HEK293 (cell line): ENCODE data around the gene CSTPP1.

Source experiments
- CTCF ChIA-PET: fragments of 350-600 bp; formaldehyde crosslinking; extraction: SDS; loops from one replicate; lab custom pipeline; 2021; ENCODE audit warnings: antibody characterized with exemption; lab: Yijun Ruan, JAX
- POLR2A ChIA-PET: fragments of 300-600 bp; formaldehyde crosslinking; extraction: SDS; loops from one replicate; lab custom pipeline; 2020; ENCODE audit warnings: antibody characterized with exemption, inconsistent platforms; lab: Yijun Ruan, JAX
- H3K27ac ChIP-seq: fragments of 200-500 bp; sonication (Bioruptor generic); 2 replicates; pipeline ENCODE4 v1.5.1; 2014; ENCODE audit warnings: low read depth, low read length, control low read depth, inconsistent platforms; ENCODE audit errors: extremely low read depth
- H3K36me3 ChIP-seq, 2 experiments: fragments of 200-500 bp in 1 of 2; sonication (Bioruptor generic) in 1 of 2; 1 replicate in 1 of 2; 2 replicates in 1 of 2; pipeline ENCODE4 v1.5.1; 2014 to 2017; ENCODE audit warnings: inconsistent platforms in 2 of 2, low read length in 2 of 2; ENCODE audit not compliant: control insufficient read depth in 2 of 2, insufficient read depth in 1 of 2
- H3K4me1 ChIP-seq: fragments of 200-500 bp; sonication (Bioruptor generic); 2 replicates; pipeline ENCODE4 v1.5.1; 2014; ENCODE audit warnings: mild to moderate bottlenecking, low read length, inconsistent platforms; ENCODE audit not compliant: control insufficient read depth, insufficient read depth
- H3K4me3 ChIP-seq: 2 replicates; pipeline ENCODE4 v1.5.1; 2011; ENCODE audit warnings: low read depth, mild to moderate bottlenecking, control low read depth, low read length, moderate library complexity
- H3K9me3 ChIP-seq: fragments of 200-500 bp; sonication (Bioruptor generic); 2 replicates; pipeline ENCODE4 v1.5.1; 2014; ENCODE audit warnings: low read depth, low read length, inconsistent platforms; ENCODE audit not compliant: control insufficient read depth, insufficient read depth
- GLI4 ChIP-seq: fragments of 450-650 bp; formaldehyde crosslinking; IDR thresholded peaks from 2 replicates; pipeline ENCODE4 v1.5.1; 2016; ENCODE audit warnings: missing biosample characterization, missing genetic modification characterization
- GLIS2 ChIP-seq: fragments of 450-650 bp; formaldehyde crosslinking; IDR thresholded peaks from 2 replicates; pipeline ENCODE4 v1.5.1; 2016; ENCODE audit warnings: missing biosample characterization, missing genetic modification characterization
- KLF9 ChIP-seq: fragments of 450-650 bp; formaldehyde crosslinking; IDR thresholded peaks from 2 replicates; pipeline ENCODE4 v1.5.1; 2016; ENCODE audit warnings: missing biosample characterization, missing genetic modification characterization, low read depth
- PRDM6 ChIP-seq: fragments of 450-650 bp; formaldehyde crosslinking; IDR thresholded peaks from 2 replicates; pipeline ENCODE4 v1.5.1; 2017; ENCODE audit warnings: missing biosample characterization, missing genetic modification characterization
- SALL2 ChIP-seq: fragments of 450-650 bp; formaldehyde crosslinking; IDR thresholded peaks from 2 replicates; pipeline ENCODE4 v1.5.0; 2017; ENCODE audit warnings: missing biosample characterization, mild to moderate bottlenecking, missing genetic modification characterization, borderline replicate concordance
- SCRT2 ChIP-seq: fragments of 450-650 bp; formaldehyde crosslinking; IDR thresholded peaks from 2 replicates; pipeline ENCODE4 v1.5.1; 2016; ENCODE audit warnings: missing biosample characterization, missing genetic modification characterization
- SETDB1 ChIP-seq: IDR thresholded peaks from one replicate; pipeline ENCODE4 v1.6.1; 2017; ENCODE audit warnings: mild to moderate bottlenecking, low read length, moderate library complexity, mixed read lengths; ENCODE audit not compliant: insufficient read length
- ZBTB10 ChIP-seq: fragments of 450-650 bp; formaldehyde crosslinking; IDR thresholded peaks from 2 replicates; pipeline ENCODE4 v1.5.1; 2016; ENCODE audit warnings: missing biosample characterization, missing genetic modification characterization
- ZBTB44 ChIP-seq: fragments of 450-650 bp; IDR thresholded peaks from 2 replicates; pipeline ENCODE4 v1.5.1; 2018; ENCODE audit warnings: missing biosample characterization, mild to moderate bottlenecking, missing genetic modification characterization
- ZNF157 ChIP-seq: fragments of 450-650 bp; formaldehyde crosslinking; IDR thresholded peaks from 2 replicates; pipeline ENCODE4 v1.5.1; 2016; ENCODE audit warnings: missing biosample characterization, missing genetic modification characterization
- ZNF2 ChIP-seq: fragments of 450-650 bp; formaldehyde crosslinking; IDR thresholded peaks from 2 replicates; pipeline ENCODE4 v1.5.1; 2016; ENCODE audit warnings: missing biosample characterization, missing genetic modification characterization
- ZNF221 ChIP-seq: fragments of 450-650 bp; formaldehyde crosslinking; IDR thresholded peaks from 2 replicates; pipeline ENCODE4 v1.5.1; 2017; ENCODE audit warnings: missing biosample characterization, missing genetic modification characterization, borderline replicate concordance
- ZNF223 ChIP-seq: fragments of 450-650 bp; formaldehyde crosslinking; IDR thresholded peaks from 2 replicates; pipeline ENCODE4 v1.5.1; 2016; ENCODE audit warnings: missing biosample characterization, missing genetic modification characterization
- ZNF354C ChIP-seq: fragments of 450-650 bp; formaldehyde crosslinking; IDR thresholded peaks from 2 replicates; pipeline ENCODE4 v1.5.1; 2016; ENCODE audit warnings: missing biosample characterization, missing genetic modification characterization, low read depth, borderline replicate concordance
- ZNF510 ChIP-seq: fragments of 450-650 bp; formaldehyde crosslinking; IDR thresholded peaks from 2 replicates; pipeline ENCODE4 v1.5.1; 2018; ENCODE audit warnings: mild to moderate bottlenecking, missing genetic modification characterization, missing biosample characterization; ENCODE audit not compliant: insufficient replicate concordance
- ZNF558 ChIP-seq: fragments of 450-650 bp; formaldehyde crosslinking; IDR thresholded peaks from 2 replicates; pipeline ENCODE4 v1.5.1; 2016; ENCODE audit warnings: missing biosample characterization, missing genetic modification characterization
- ZNF677 ChIP-seq: fragments of 450-650 bp; IDR thresholded peaks from 2 replicates; pipeline ENCODE4 v1.5.0; 2018; ENCODE audit warnings: missing biosample characterization, mild to moderate bottlenecking, missing genetic modification characterization, moderate library complexity
- ZNF701 ChIP-seq: fragments of 450-650 bp; formaldehyde crosslinking; IDR thresholded peaks from 2 replicates; pipeline ENCODE4 v1.5.1; 2016; ENCODE audit warnings: missing biosample characterization, missing genetic modification characterization
- ZNF747 ChIP-seq: fragments of 450-650 bp; formaldehyde crosslinking; IDR thresholded peaks from 2 replicates; pipeline ENCODE4 v1.5.1; 2016; ENCODE audit warnings: missing biosample characterization, missing genetic modification characterization
- ZNF768 ChIP-seq: fragments of 450-650 bp; formaldehyde crosslinking; IDR thresholded peaks from 2 replicates; pipeline ENCODE4 v1.5.1; 2018; ENCODE audit warnings: missing biosample characterization, mild to moderate bottlenecking, missing genetic modification characterization
- ZNF785 ChIP-seq: fragments of 450-650 bp; formaldehyde crosslinking; IDR thresholded peaks from 2 replicates; pipeline ENCODE4 v1.5.1; 2016; ENCODE audit warnings: missing biosample characterization, missing genetic modification characterization

CSTPP1 gene

GRCh38 chr11:47131136-47131535, 194.6 kb downstream of the CSTPP1 start:
- POLR2A ChIA-PET, result no interaction called here
- H3K27ac ChIP-seq, result no peak overlapping the region
- CTCF ChIA-PET, result interaction anchor here (0.6 to 5.0 kb wide), 4 partner anchors 11 to 442 kb away, joined by 3 to 22 read pairs (median 4); no protein-coding TSS in a partner anchor
- no peaks in the 10 kb centered on the region for H3K36me3 ChIP-seq
- no peaks in the 10 kb centered on the region for H3K4me1 ChIP-seq
- H3K4me3 ChIP-seq, result no peak overlapping the region
- no peaks in the 10 kb centered on the region for H3K9me3 ChIP-seq
- TF ChIP-seq ZNF768 (no peak), GLIS2 (tag by site-specific recombination) (no peak), ZNF558 (tag by site-specific recombination) (no peak), ZNF157 (tag by site-specific recombination) (no peak), GLI4 (tag by site-specific recombination) (no peak), ZNF677 (tag by site-specific recombination) (no peak), KLF9 (tag by site-specific recombination) (no peak), ZBTB10 (tag by site-specific recombination) (no peak), ZNF510 (tag by site-specific recombination) (no peak), ZNF354C (tag by site-specific recombination) (no peak), ZBTB44 (tag by site-specific recombination) (no peak), SALL2 (tag by site-specific recombination) (no peak), ZNF223 (tag by site-specific recombination) (no peak), SETDB1 (no peak), ZNF701 (tag by site-specific recombination) (no peak), PRDM6 (tag by site-specific recombination) (no peak), ZNF785 (tag by site-specific recombination) (no peak), ZNF221 (tag by site-specific recombination) (no peak), ZNF2 (tag by site-specific recombination) (no peak)

- H3K27ac ChIP-seq, result no peak overlapping the region
- peaks cover 0 to 7% of the 10 kb centered on the region in 2 experiments; a peak in 1 of 3 replicates for H3K36me3 ChIP-seq
- TF ChIP-seq SCRT2 (tag by site-specific recombination) (0 out of 2 replicates have a peak, but pooled peaks have one; percentile 4), ZNF747 (tag by site-specific recombination) (no peak)
- POLR2A ChIA-PET, result no interaction called here
- no peaks in the 10 kb centered on the region for H3K9me3 ChIP-seq
- H3K4me1 ChIP-seq, result no peaks in the 10 kb centered on the region
- CTCF ChIA-PET, result interaction anchor here (5.0 kb wide), 1 partner anchor 20 kb away, joined by 22 read pairs; no protein-coding TSS in a partner anchor
- no peak overlapping the region for H3K4me3 ChIP-seq
These were observed 195.9 kb downstream of the CSTPP1 start for GRCh38 chr11:47132490-47132889.
